NCI-H1417 (cell line): Measurements from ENCODE around the gene DIO3.

ENCODE experiments used
- DNase-seq, 3 experiments: peaks; one replicate each; lab custom pipeline; 2025; lab: John Stamatoyannopoulos, UW

The DIO3 gene

GRCh38 chr14:101583006-101583714, 21.9 kb downstream of the DIO3 start:
- no peak for DNase-seq

GRCh38 chr14:101583715-101584054, 22.4 kb downstream of the DIO3 start:
- no peak for DNase-seq

- no peak for DNase-seq
Measured at GRCh38 chr14:101584055-101584859, 23.0 kb downstream of the DIO3 start.

- DNase-seq, result no peak
Measured at GRCh38 chr14:101585211-101585610, 23.9 kb downstream of the DIO3 start.

- no peak for DNase-seq
Measured at GRCh38 chr14:101586531-101587430, 25.5 kb downstream of the DIO3 start.

GRCh38 chr14:101587441-101587911, 26.2 kb downstream of the DIO3 start:
- DNase-seq, result no peak

- DNase-seq, result no peak
Measured at GRCh38 chr14:101588286-101588975, 27.1 kb downstream of the DIO3 start.

GRCh38 chr14:101588990-101589389, 27.7 kb downstream of the DIO3 start:
- DNase-seq, result no peak

GRCh38 chr14:101589486-101590015, 28.3 kb downstream of the DIO3 start:
- no peak for DNase-seq

- no peak for DNase-seq
Measured at GRCh38 chr14:101590062-101590461, 28.8 kb downstream of the DIO3 start.

GRCh38 chr14:101590616-101591015, 29.3 kb downstream of the DIO3 start:
- DNase-seq, result no peak

- DNase-seq, result no peak
Measured at GRCh38 chr14:101591121-101591520, 29.8 kb downstream of the DIO3 start.

GRCh38 chr14:101591582-101591981, 30.3 kb downstream of the DIO3 start:
- DNase-seq, result no peak

GRCh38 chr14:101593411-101594238, 32.3 kb downstream of the DIO3 start:
- no peak for DNase-seq

GRCh38 chr14:101594511-101595148, 33.3 kb downstream of the DIO3 start:
- no peak for DNase-seq

- no peak for DNase-seq
Measured at GRCh38 chr14:101595349-101595748, 34.1 kb downstream of the DIO3 start.

GRCh38 chr14:101595887-101596721, 34.8 kb downstream of the DIO3 start:
- no peak for DNase-seq

- DNase-seq, result no peak
Measured at GRCh38 chr14:101596742-101597141, 35.4 kb downstream of the DIO3 start.

- no peak for DNase-seq
Measured at GRCh38 chr14:101598159-101598558, 36.9 kb downstream of the DIO3 start.
